ENCODE results near the gene ERAP2.
"Not testable (repeated sequence)": the region's sequence is repeated elsewhere in the genome, so short reads cannot be mapped to it uniquely, and the experiment has no call there.

The ERAP2 gene

GRCh38 chr5:96876292-96876850 lies at the start of gene ERAP2:
Gene ERAP2, plus strand, starts transcription at chr5:96876500. Its CDS starts 3,186 bp downstream, at chr5:96879686.
- DNase-seq, result no peak

- no peak for DNase-seq
These were observed 47.0 kb upstream of the ERAP2 start for GRCh38 chr5:96829297-96829696.

- no peak for DNase-seq
These were observed 42.3 kb upstream of the ERAP2 start for GRCh38 chr5:96834016-96834415.

GRCh38 chr5:96835791-96836191 lies 40.5 kb upstream of the ERAP2 start:
- DNase-seq, result no peak

GRCh38 chr5:96836817-96837216 lies 39.5 kb upstream of the ERAP2 start:
- DNase-seq, result no peak

- DNase-seq, result no peak
These were observed 39.0 kb upstream of the ERAP2 start for GRCh38 chr5:96837303-96837702.

GRCh38 chr5:96838201-96839070 lies 37.9 kb upstream of the ERAP2 start:
- DNase-seq, result no peak

- no peak for DNase-seq
These were observed 37.2 kb upstream of the ERAP2 start for GRCh38 chr5:96839071-96839592.

GRCh38 chr5:96841931-96842330 lies 34.4 kb upstream of the ERAP2 start:
- not testable (repeated sequence) for DNase-seq

- no peak for DNase-seq
These were observed 33.2 kb upstream of the ERAP2 start for GRCh38 chr5:96843140-96843539.

GRCh38 chr5:96844481-96844990 lies 31.8 kb upstream of the ERAP2 start:
- DNase-seq, result no peak

GRCh38 chr5:96851312-96852062 lies 24.8 kb upstream of the ERAP2 start:
- DNase-seq, result no peak

- no peak for DNase-seq
These were observed 23.5 kb upstream of the ERAP2 start for GRCh38 chr5:96852759-96853158.

- no peak for DNase-seq
These were observed 22.2 kb upstream of the ERAP2 start for GRCh38 chr5:96854067-96854466.

GRCh38 chr5:96855031-96855872 lies 21.0 kb upstream of the ERAP2 start:
- DNase-seq, result no peak

- no peak for DNase-seq
These were observed 19.9 kb upstream of the ERAP2 start for GRCh38 chr5:96856371-96856770.

- DNase-seq, result no peak
These were observed 18.8 kb upstream of the ERAP2 start for GRCh38 chr5:96857454-96857853.

- no peak for DNase-seq
These were observed 18.4 kb upstream of the ERAP2 start for GRCh38 chr5:96857924-96858323.

GRCh38 chr5:96859375-96859774 lies 16.9 kb upstream of the ERAP2 start:
- no peak for DNase-seq

- DNase-seq, result peak; percentile 19
These were observed 15.2 kb upstream of the ERAP2 start for GRCh38 chr5:96861076-96861475.

GRCh38 chr5:96863114-96863513 lies 13.2 kb upstream of the ERAP2 start:
- DNase-seq, result no peak

- no peak for DNase-seq
These were observed 12.2 kb upstream of the ERAP2 start for GRCh38 chr5:96863949-96864584.

All from NCI-H524 treated with DMSO at 0.1 percent for 48 hours (cell line).